ENCODE measurements around the gene ARHGAP31. TPM values are rescaled to one million over a fixed set of nuclear protein-coding genes. Genes with fewer than 3 reads are reported as not detected.

ARHGAP31 gene
- total and polyA plus RNA-seq, 3 experiments from 2014 or later: 3.4 to 25.8 (median 24.2) TPM

Other genes with a start within 250 kb of the ARHGAP31 start
- not detected for gene TEX55, start 148.2 kb upstream of the ARHGAP31 start, total RNA-seq
- gene TEX55, start 148.2 kb upstream of the ARHGAP31 start, polyA plus RNA-seq: not detected
- gene UPK1B, start 120.8 kb upstream of the ARHGAP31 start, total RNA-seq: not detected
- not detected for gene UPK1B, start 120.8 kb upstream of the ARHGAP31 start, polyA plus RNA-seq
- 10 to 100 TPM; 17.9 to 18.0 TPM for gene B4GALT4, start 53.5 kb upstream of the ARHGAP31 start, total RNA-seq
- gene B4GALT4, start 53.5 kb upstream of the ARHGAP31 start, polyA plus RNA-seq: 10.6 TPM
- 10 to 100 TPM; 44.4 to 45.3 TPM for gene TMEM39A, start 169.2 kb downstream of the ARHGAP31 start, total RNA-seq
- 22.1 TPM for gene TMEM39A, start 169.2 kb downstream of the ARHGAP31 start, polyA plus RNA-seq
- gene POGLUT1, start 174.6 kb downstream of the ARHGAP31 start, total RNA-seq: 10 to 100 TPM; 26.9 to 29.6 TPM
- 33.0 TPM for gene POGLUT1, start 174.6 kb downstream of the ARHGAP31 start, polyA plus RNA-seq
- 100 to 1,000 TPM; 152 to 158 TPM for gene TIMMDC1, start 204.2 kb downstream of the ARHGAP31 start, total RNA-seq
- 81.1 TPM for gene TIMMDC1, start 204.2 kb downstream of the ARHGAP31 start, polyA plus RNA-seq

All from CD8-positive, alpha-beta memory T cell (primary cell).